A172 (cell line): Measurements from ENCODE around the gene EPB41L5. TPM values are rescaled to one million over a fixed set of nuclear protein-coding genes. Genes with fewer than 3 reads are reported as not detected.
"Not testable (repeated sequence)": the region's sequence is repeated elsewhere in the genome, so short reads cannot be mapped to it uniquely, and the experiment has no call there.

ENCODE experiments used
- DNase-seq: peaks from one replicate; pipeline ENCODE4 v3.0.0-alpha.2; 2015; ENCODE audit warnings: low spot score
- total RNA-seq: library from RNA; depleted of rRNA; stranded (reverse); fragments of >200 nt; shearing (Covaris generic); gene quantifications from 2 replicates; pipeline ENCODE4 v1.2.3, GENCODE V29; 2014

The EPB41L5 gene
- total RNA-seq, 1 experiment from 2014 or later = 11.1 TPM

DNA sequence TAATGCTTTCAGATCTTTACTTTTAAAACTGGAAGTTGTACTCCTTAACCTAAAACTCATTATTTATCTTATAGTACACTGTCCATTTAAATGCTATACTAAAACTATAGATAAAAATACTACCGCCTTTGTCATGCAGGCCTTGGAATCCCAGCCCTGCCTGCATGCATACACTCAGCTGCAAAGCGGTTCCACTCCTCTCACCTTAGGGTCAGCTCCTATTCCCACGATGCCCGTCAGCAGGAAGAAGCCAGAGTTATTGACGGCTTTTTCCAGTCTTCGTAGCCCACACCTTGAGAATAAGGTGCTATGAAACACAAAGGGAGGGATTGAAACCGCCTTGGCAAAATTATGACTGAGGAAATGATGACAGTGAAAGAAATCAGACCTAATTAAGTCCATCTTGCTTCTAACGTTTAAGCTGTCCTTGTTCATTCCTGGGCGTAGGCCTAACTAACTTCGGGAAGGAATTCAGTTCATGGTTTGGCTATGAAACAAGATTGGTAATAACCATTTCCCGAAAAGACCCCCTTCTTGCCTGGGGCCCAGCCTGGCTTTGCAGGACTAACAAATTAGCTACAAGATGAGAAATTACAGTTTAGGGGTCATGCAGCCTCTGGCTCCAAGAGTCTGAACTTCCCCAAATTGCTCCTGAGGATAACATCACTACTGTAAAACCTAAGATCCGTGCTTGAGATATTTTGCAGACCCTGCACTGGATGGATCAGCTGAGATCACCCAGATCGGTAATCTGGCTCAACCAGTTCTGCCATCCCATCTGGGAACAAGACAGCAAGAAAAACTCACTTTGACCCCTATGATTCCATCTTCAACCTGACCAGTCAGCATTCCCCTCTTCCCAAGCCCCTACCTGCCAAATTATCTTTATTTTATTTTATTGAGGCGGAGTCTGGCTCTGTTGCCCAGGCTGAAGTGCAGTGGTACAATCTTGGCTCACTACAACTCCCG is 17.1 kb downstream of the EPB41L5 start:
- DNase-seq = no peak

- DNase-seq = no peak
Measured at GRCh38 chr2:120032297-120032696, 19.4 kb downstream of the EPB41L5 start.

DNA sequence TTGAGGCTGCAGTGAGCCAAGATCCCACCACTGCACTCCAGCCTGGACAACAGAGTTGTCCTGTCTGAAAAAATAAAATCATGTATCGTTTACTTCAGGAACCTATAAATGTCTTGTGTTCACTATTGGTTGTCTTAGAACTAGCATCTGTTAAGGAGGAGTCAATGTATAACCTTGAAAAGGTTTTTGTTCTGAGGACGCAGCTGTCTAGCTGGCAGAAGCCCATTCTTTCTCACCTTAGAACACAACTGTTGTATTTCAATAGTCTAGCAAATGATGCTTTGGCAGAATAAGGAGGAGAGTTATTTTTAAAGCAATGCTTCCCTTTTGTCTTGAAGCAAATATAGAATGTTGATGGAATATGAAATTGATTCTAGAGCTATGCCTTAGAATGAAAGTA is 21.1 kb downstream of the EPB41L5 start:
- no peak for DNase-seq

GRCh38 chr2:120034621-120035020 is 21.7 kb downstream of the EPB41L5 start:
- DNase-seq = no peak

GRCh38 chr2:120036145-120036544 is 23.3 kb downstream of the EPB41L5 start:
- no peak for DNase-seq

GRCh38 chr2:120037995-120038541 is 25.2 kb downstream of the EPB41L5 start:
- DNase-seq = no peak

DNA sequence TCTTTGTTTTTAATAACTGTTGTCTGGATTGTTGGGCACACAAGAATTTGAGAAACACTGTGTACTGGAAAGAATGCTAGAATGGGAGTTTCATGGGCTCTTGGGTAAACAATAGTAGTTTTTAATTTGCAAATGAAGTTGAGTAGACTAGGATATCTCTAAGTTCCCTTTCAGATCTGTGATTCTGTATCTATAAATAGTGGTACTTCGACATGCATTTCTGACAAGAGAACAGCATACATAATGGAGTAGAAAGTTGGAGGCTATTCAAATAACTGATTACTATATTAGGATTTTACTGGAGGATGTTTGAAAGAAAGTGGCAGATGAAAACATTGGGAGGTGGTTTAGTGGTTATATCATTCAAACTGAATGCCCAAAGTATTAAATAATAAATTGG is 29.5 kb downstream of the EPB41L5 start:
- DNase-seq = no peak

GRCh38 chr2:120044336-120044735 is 31.5 kb downstream of the EPB41L5 start:
- no peak for DNase-seq

DNA sequence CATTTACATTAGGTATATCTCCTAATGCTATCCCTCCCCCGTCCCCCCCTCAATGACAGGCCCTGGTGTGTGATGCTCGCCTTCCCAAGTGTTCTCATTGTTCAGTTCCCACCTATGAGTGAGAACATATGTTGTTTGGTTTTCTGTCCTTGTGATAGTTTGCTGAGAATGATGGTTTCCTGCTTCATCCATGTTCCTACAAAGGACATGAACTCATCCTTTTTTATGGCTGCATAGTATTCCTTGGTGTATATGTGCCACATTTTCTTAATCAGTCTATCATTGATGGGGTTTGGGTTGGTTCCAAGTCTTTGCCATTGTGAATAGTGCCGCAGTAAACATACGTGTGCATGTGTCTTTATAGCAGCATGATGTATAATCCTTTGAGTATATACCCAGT is 32.9 kb downstream of the EPB41L5 start:
- DNase-seq = not testable (repeated sequence)

- not testable (repeated sequence) for DNase-seq
Measured at GRCh38 chr2:120046252-120046651, 33.4 kb downstream of the EPB41L5 start.

DNA sequence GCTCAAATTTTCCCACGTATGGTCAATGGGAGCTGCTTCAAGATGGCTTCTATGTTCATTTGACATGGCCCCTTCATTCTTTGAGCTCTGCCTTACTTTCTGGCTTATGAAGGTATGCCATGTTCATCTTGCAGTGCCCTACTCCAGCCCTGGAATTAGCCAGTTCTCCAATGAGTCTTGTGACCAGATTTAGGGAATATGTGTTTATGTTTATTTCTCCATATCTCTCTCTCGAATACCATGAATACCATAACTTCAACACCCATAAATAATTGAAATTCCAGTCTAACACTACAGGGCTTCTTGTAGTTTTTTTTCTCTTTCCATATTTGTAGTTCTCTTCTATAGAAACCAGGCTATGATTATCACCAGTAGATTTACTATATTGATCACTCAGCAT is 39.7 kb downstream of the EPB41L5 start:
- DNase-seq = peak; percentile 46

- DNase-seq = peak; percentile 62
Measured at GRCh38 chr2:120053891-120054290, 41.0 kb downstream of the EPB41L5 start.

- DNase-seq = no peak
Measured at GRCh38 chr2:120059483-120059882, 46.6 kb downstream of the EPB41L5 start.

GRCh38 chr2:120060088-120060623 is 47.3 kb downstream of the EPB41L5 start:
- no peak for DNase-seq

- DNase-seq = no peak
Measured at GRCh38 chr2:120064664-120065063, 51.8 kb downstream of the EPB41L5 start.

GRCh38 chr2:120066800-120067547 is 54.1 kb downstream of the EPB41L5 start:
- no peak for DNase-seq

DNA sequence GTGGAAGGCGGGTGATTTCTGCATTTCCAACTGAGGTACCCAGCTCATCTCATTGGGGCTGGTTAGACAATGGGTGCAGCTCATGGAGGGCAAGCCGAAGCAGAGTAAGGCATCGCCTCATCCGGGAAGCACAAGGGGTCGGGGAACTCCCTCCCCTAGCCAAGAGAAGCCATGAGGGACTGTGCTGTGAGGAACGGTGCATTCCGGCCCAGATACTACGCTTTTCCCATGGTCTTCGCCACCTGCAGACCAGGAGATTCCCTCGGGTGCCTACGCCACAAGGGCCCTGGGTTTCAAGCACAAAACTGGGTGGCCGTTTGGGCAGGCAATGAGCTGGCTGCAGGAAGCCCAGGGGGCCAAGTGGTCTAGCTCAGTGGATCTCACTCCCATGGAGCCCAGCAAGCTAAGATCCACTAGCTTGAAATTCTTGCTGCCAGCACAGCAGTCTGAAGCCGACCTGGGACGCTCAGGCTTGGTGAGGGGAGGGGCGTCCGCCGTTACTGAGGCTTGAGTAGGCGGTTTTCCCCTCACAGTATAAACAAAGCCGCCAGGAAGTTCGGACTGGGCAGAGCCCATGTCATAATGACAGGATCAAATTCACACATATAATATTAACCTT is 55.3 kb downstream of the EPB41L5 start:
- DNase-seq = not testable (repeated sequence)

GRCh38 chr2:120075545-120075944 is 62.7 kb downstream of the EPB41L5 start:
- no peak for DNase-seq

GRCh38 chr2:120077896-120078295 is 65.0 kb downstream of the EPB41L5 start:
- no peak for DNase-seq

GRCh38 chr2:120079647-120080046 is 66.8 kb downstream of the EPB41L5 start:
- no peak for DNase-seq

GRCh38 chr2:120091436-120091835 is 78.6 kb downstream of the EPB41L5 start:
- no peak for DNase-seq

DNA sequence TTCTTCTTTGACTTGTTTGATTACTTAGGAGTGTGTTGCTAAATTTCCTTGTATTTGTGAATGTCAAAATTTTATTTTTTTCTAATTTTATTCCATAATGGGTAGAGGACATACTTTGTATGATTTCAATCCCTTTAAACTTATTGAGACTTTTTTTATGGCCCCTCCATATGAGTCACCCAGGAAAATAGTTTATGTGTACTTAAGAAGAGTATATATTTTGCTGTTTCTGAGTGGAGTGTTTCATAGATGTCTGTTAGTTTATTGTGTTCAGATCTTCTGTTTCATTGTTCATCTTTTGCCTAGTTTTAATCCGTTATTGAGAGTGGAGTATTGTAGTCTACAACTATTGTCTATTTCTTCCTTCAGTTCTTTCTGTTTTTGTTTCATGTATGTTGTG is 81.9 kb downstream of the EPB41L5 start:
- no peak for DNase-seq
